PC-9 (cell line): ENCODE measurements around the gene CAND1.

Experiments
- EZH2 ChIP-seq: fragments of 200-600 bp; sonication (generic); IDR thresholded peaks from 2 replicates; pipeline ENCODE4 v1.8.0; 2017; ENCODE audit warnings: antibody characterized with exemption, low read depth
- TF ChIP-seq, protein P1 (sequence below): fragments of 200-600 bp; sonication (generic); conservative IDR thresholded peaks from 2 replicates; pipeline ENCODE4 v1.6.1; 2017; ENCODE audit warnings: mixed run types, antibody characterized with exemption, mild to moderate bottlenecking, moderate library complexity

DNA sequence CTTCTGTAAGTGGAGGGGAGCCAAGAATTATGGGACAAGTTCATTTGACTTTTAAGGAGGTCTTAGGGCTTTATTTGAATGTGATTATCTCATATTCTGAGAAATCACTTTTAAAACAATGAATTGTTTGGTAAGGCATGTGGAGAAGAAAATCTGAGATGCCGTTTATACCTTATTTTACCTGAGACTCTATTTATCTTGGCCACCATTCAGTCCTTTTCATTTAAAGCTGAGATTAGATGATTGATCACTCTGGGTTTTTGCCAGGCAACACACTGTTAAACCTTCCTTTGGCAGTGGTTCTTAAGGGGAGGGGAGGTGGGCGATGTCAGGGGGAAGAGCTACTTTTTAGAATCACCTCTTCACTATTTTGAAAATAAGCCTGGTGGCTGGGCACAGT is 11.4 kb downstream of the CAND1 start:
- TF ChIP-seq, protein P1, sequence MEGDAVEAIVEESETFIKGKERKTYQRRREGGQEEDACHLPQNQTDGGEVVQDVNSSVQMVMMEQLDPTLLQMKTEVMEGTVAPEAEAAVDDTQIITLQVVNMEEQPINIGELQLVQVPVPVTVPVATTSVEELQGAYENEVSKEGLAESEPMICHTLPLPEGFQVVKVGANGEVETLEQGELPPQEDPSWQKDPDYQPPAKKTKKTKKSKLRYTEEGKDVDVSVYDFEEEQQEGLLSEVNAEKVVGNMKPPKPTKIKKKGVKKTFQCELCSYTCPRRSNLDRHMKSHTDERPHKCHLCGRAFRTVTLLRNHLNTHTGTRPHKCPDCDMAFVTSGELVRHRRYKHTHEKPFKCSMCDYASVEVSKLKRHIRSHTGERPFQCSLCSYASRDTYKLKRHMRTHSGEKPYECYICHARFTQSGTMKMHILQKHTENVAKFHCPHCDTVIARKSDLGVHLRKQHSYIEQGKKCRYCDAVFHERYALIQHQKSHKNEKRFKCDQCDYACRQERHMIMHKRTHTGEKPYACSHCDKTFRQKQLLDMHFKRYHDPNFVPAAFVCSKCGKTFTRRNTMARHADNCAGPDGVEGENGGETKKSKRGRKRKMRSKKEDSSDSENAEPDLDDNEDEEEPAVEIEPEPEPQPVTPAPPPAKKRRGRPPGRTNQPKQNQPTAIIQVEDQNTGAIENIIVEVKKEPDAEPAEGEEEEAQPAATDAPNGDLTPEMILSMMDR, result no peak
- TF ChIP-seq EZH2, result no peak
